H9 (cell line): ENCODE data around the gene TNNT1. TPM values are rescaled to one million over a fixed set of nuclear protein-coding genes. Genes with fewer than 3 reads are reported as not detected.

Experiments used
- DNase-seq: peaks from one replicate; pipeline ENCODE4 v3.0.0-alpha.2; 2017
- H2AFZ ChIP-seq: one replicate; pipeline ENCODE4 v1.6.1; 2013; ENCODE audit warnings: mild to moderate bottlenecking, low read length, control low read depth, moderate library complexity
- H2AK5ac ChIP-seq: 2 replicates; pipeline ENCODE4 v1.6.1; 2013; ENCODE audit warnings: low read length, control low read depth, mixed read lengths; ENCODE audit not compliant: insufficient read length
- H2BK120ac ChIP-seq: one replicate; pipeline ENCODE4 v1.6.1; 2013; ENCODE audit warnings: low read depth, mild to moderate bottlenecking, low read length, control low read depth, inconsistent platforms; ENCODE audit not compliant: poor library complexity, severe bottlenecking
- H2BK12ac ChIP-seq: 2 replicates; pipeline ENCODE4 v1.6.1; 2013; ENCODE audit warnings: low read length, control low read depth, mixed read lengths, low read depth; ENCODE audit not compliant: insufficient read length
- H2BK15ac ChIP-seq: 2 replicates; pipeline ENCODE4 v1.6.1; 2013; ENCODE audit warnings: low read depth, low read length, control low read depth
- H2BK20ac ChIP-seq: one replicate; pipeline ENCODE4 v1.6.1; 2013; ENCODE audit warnings: low read depth, mild to moderate bottlenecking, low read length, control low read depth, inconsistent platforms; ENCODE audit not compliant: poor library complexity, severe bottlenecking
- H2BK5ac ChIP-seq: 2 replicates; pipeline ENCODE4 v1.6.1; 2013; ENCODE audit warnings: low read length, control low read depth, mixed read lengths; ENCODE audit not compliant: insufficient read length
- H3K14ac ChIP-seq: 2 replicates; pipeline ENCODE4 v1.6.1; 2013; ENCODE audit warnings: low read length, control low read depth; ENCODE audit not compliant: insufficient read depth
- H3K18ac ChIP-seq: 2 replicates; pipeline ENCODE4 v1.6.1; 2013; ENCODE audit warnings: low read depth, mild to moderate bottlenecking, mixed read lengths, low read length, control low read depth; ENCODE audit not compliant: insufficient read length
- H3K23ac ChIP-seq: 2 replicates; pipeline ENCODE4 v1.6.1; 2013; ENCODE audit warnings: low read length, control low read depth, mixed read lengths, low read depth; ENCODE audit not compliant: insufficient read length
- H3K23me2 ChIP-seq: 2 replicates; pipeline ENCODE4 v1.6.1; 2013; ENCODE audit warnings: low read depth, mild to moderate bottlenecking, mixed read lengths, low read length, control low read depth; ENCODE audit not compliant: insufficient read length, poor library complexity, severe bottlenecking
- H3K27ac ChIP-seq: 2 replicates; pipeline ENCODE4 v1.5.1; 2013; ENCODE audit warnings: low read length, control low read depth, mixed read lengths, low read depth; ENCODE audit not compliant: insufficient read length
- H3K27me3 ChIP-seq: 2 replicates; pipeline ENCODE4 v1.6.1; 2013; ENCODE audit warnings: low read length, control low read depth, inconsistent platforms; ENCODE audit not compliant: insufficient read depth
- H3K4ac ChIP-seq: 2 replicates; pipeline ENCODE4 v1.6.1; 2013; ENCODE audit warnings: low read depth, mild to moderate bottlenecking, control low read depth, inconsistent platforms, low read length, moderate library complexity
- H3K4me1 ChIP-seq: 2 replicates; pipeline ENCODE4 v1.6.1; 2013; ENCODE audit warnings: low read length, control low read depth, inconsistent platforms; ENCODE audit not compliant: insufficient read depth
- H3K4me2 ChIP-seq: 2 replicates; pipeline ENCODE4 v1.6.1; 2013; ENCODE audit warnings: low read length, control low read depth, mixed read lengths; ENCODE audit not compliant: insufficient read length, insufficient read depth
- H3K56ac ChIP-seq: 2 replicates; pipeline ENCODE4 v1.6.1; 2013; ENCODE audit warnings: low read depth, mild to moderate bottlenecking, mixed read lengths, low read length, control low read depth; ENCODE audit not compliant: insufficient read length
- H3K79me1 ChIP-seq: 2 replicates; pipeline ENCODE4 v1.6.1; 2013; ENCODE audit warnings: low read depth, mild to moderate bottlenecking, moderate library complexity, low read length, control low read depth, inconsistent platforms; ENCODE audit not compliant: insufficient read depth, poor library complexity, severe bottlenecking
- H3K79me2 ChIP-seq: 2 replicates; pipeline ENCODE4 v1.6.1; 2013; ENCODE audit warnings: low read length, control low read depth, inconsistent platforms; ENCODE audit not compliant: insufficient read depth
- H3K9ac ChIP-seq: 2 replicates; pipeline ENCODE4 v1.6.1; 2013; ENCODE audit warnings: low read length, control low read depth, mixed read lengths; ENCODE audit not compliant: insufficient read length; ENCODE audit errors: extremely low read depth
- H3K9me3 ChIP-seq: one replicate; pipeline ENCODE4 v1.6.1; 2013; ENCODE audit warnings: low read depth, low read length, inconsistent platforms; ENCODE audit not compliant: control insufficient read depth
- H3T11ph ChIP-seq: one replicate; pipeline ENCODE4 v1.6.1; 2013; ENCODE audit warnings: mild to moderate bottlenecking, low read length, control low read depth, inconsistent platforms
- H4K20me1 ChIP-seq: one replicate; pipeline ENCODE4 v1.6.1; 2013; ENCODE audit not compliant: control insufficient read depth, insufficient read length, insufficient read depth
- H4K5ac ChIP-seq: 2 replicates; pipeline ENCODE4 v1.6.1; 2013; ENCODE audit warnings: low read depth, mild to moderate bottlenecking, mixed read lengths, low read length, control low read depth; ENCODE audit not compliant: insufficient read length
- H4K8ac ChIP-seq: replicated peaks from 2 replicates; pipeline ENCODE4 v1.6.1; 2013; ENCODE audit warnings: low read length, control low read depth, mixed read lengths, low read depth; ENCODE audit not compliant: insufficient read length
- H4K91ac ChIP-seq: 2 replicates; pipeline ENCODE4 v1.6.1; 2013; ENCODE audit warnings: low read depth, mild to moderate bottlenecking, moderate library complexity, mixed read lengths, low read length, control low read depth; ENCODE audit not compliant: insufficient read length
- H3K27ac Mint-ChIP-seq, 3 experiments: 2 replicates in 2 of 3; 3 replicates in 1 of 3; pipeline ENCODE4 v1.8.0; 2020 to 2021; ENCODE audit warnings: mixed read lengths in 3 of 3, mild to moderate bottlenecking in 1 of 3, moderate library complexity in 1 of 3
- H3K27me3 Mint-ChIP-seq: 2 replicates; pipeline ENCODE4 v1.8.0; 2021; ENCODE audit warnings: low read depth, mild to moderate bottlenecking, moderate library complexity, mixed read lengths
- H3K36me3 Mint-ChIP-seq, 3 experiments: 2 replicates in 2 of 3; 3 replicates in 1 of 3; pipeline ENCODE4 v1.8.0; 2020 to 2021; ENCODE audit warnings: low read depth in 3 of 3, mixed read lengths in 3 of 3; ENCODE audit not compliant: insufficient read depth in 1 of 3
- H3K4me1 Mint-ChIP-seq, 2 experiments: 2 replicates each; pipeline ENCODE4 v1.8.0; 2020; ENCODE audit warnings: mixed read lengths in 2 of 2
- H3K4me3 Mint-ChIP-seq, 2 experiments: 2 replicates in 1 of 2; 3 replicates in 1 of 2; pipeline ENCODE4 v1.8.0; 2020 to 2021; ENCODE audit warnings: mild to moderate bottlenecking in 2 of 2, mixed read lengths in 2 of 2, moderate library complexity in 1 of 2
- H3K9me3 Mint-ChIP-seq, 2 experiments: 2 replicates in 1 of 2; 3 replicates in 1 of 2; pipeline ENCODE4 v1.8.0; 2020; ENCODE audit warnings: mild to moderate bottlenecking in 2 of 2, mixed read lengths in 2 of 2, moderate library complexity in 1 of 2
- CTCF ChIP-seq: fragments of 200-600 bp; sonication (generic); conservative IDR thresholded peaks from 3 replicates; pipeline ENCODE4 v1.8.0; 2021; ENCODE audit warnings: antibody characterized with exemption, mild to moderate bottlenecking
- WGBS: extraction: QIAGEN DNeasy Blood & Tissue Kit; methylation state at CpG from one replicate; pipeline ENCODE4 v1.1.7; 2013; ENCODE audit warnings: missing lambda C conversion rate, low lambda C conversion rate, mixed read lengths; ENCODE audit not compliant: insufficient read length; ENCODE audit errors: extremely low coverage; 5-methylcytosine and 5-hydroxymethylcytosine counted together
- total RNA-seq: library from RNA; stranded (reverse); gene quantifications from 2 replicates; pipeline ENCODE4 v1.2.1, GENCODE V29; 2021

Gene TNNT1
- total RNA-seq, 1 experiment from 2014 or later = 127 TPM

- H2BK5ac ChIP-seq = no peak overlapping the region
- Mint-ChIP-seq H3K4me3 (peak overlapping the region; percentile 91 to 97), H3K27ac (peak overlapping the region in 2 of 3 experiments; percentile 37 to 98; a peak in 4 of 7 replicates), H3K36me3 (no peaks in the 10 kb centered on the region), H3K4me1 (peaks cover 26 to 31% of the 10 kb centered on the region in 2 experiments), H3K9me3 (no peaks in the 10 kb centered on the region), H3K27me3 (peaks cover 15% of the 10 kb centered on the region)
- H3K27ac ChIP-seq = no peak overlapping the region
- no peak overlapping the region for H3K4ac ChIP-seq
- no peak overlapping the region for H2BK20ac ChIP-seq
- H3K9ac ChIP-seq = peak overlapping the region; percentile 9
- no peak overlapping the region for H3K56ac ChIP-seq
- H2BK120ac ChIP-seq = no peak overlapping the region
- H3K79me1 ChIP-seq = peaks cover 5% of the 10 kb centered on the region
- H4K91ac ChIP-seq = no peak overlapping the region
- H3T11ph ChIP-seq = no peak overlapping the region
- H3K23ac ChIP-seq = no peak overlapping the region
- no peak for DNase-seq
- peaks cover 15% of the 10 kb centered on the region for H3K23me2 ChIP-seq
- no peak overlapping the region for H2AK5ac ChIP-seq
- no peaks in the 10 kb centered on the region for H3K4me1 ChIP-seq
- no peaks in the 10 kb centered on the region for H3K9me3 ChIP-seq
- no peak overlapping the region for H3K14ac ChIP-seq
- TF ChIP-seq CTCF = no peak
- no peak overlapping the region for H4K8ac ChIP-seq
- peak overlapping the region; percentile 35 for H3K4me2 ChIP-seq
- no peak overlapping the region for H2BK15ac ChIP-seq
- H3K79me2 ChIP-seq = peaks cover 7% of the 10 kb centered on the region; the same call in 1 of the 2 replicates
- no peak overlapping the region for H2BK12ac ChIP-seq
- H4K5ac ChIP-seq = no peak overlapping the region
- H2AFZ ChIP-seq = no peak overlapping the region
- H3K27me3 ChIP-seq = no peaks in the 10 kb centered on the region
- H4K20me1 ChIP-seq = peaks cover 3% of the 10 kb centered on the region
- H3K18ac ChIP-seq = no peak overlapping the region
- WGBS = no CpG with 5 or more reads among the region's 14 CpGs
Observed at GRCh38 chr19:55119053-55119452, 30.0 kb downstream of the TNNT1 start.
